MM.1S (cell line): ENCODE data around the gene SOST.

Experiments used
- CTCF ChIP-seq: fragments of 300-600 bp; sonication (generic); IDR thresholded peaks from 2 replicates; pipeline ENCODE4 v1.5.1; 2016; ENCODE audit warnings: antibody characterized with exemption, low read length, mixed read lengths
- EZH2 ChIP-seq: fragments of 300-600 bp; sonication (generic); optimal IDR thresholded peaks from 2 replicates; pipeline ENCODE3; 2017; ENCODE audit warnings: low read depth, mild to moderate bottlenecking, antibody characterized with exemption, low read length, mixed read lengths
- EZH2phosphoT487 ChIP-seq: fragments of 300-600 bp; sonication (generic); IDR thresholded peaks from 2 replicates; pipeline ENCODE4 v1.6.1; 2018; ENCODE audit warnings: antibody characterized with exemption, low read length

GRCh38 chr17:43780135-43780534 lies 21.5 kb upstream of the SOST start, which contains the start of gene CFAP97D1:
- TF ChIP-seq EZH2 (no peak), CTCF (no peak), EZH2phosphoT487 (no peak)
